Glutamatergic neuron (in vitro differentiated cells): ENCODE data around the gene ARID1B. TPM values are rescaled to one million over a fixed set of nuclear protein-coding genes. Genes with fewer than 3 reads are reported as not detected.

Experiments
- DNase-seq: peaks from one replicate; pipeline ENCODE4 v3.0.0; 2022
- H3K27ac Mint-ChIP-seq: one replicate; pipeline ENCODE4 v1.8.0; 2020; ENCODE audit warnings: mild to moderate bottlenecking, mixed read lengths, inconsistent platforms; ENCODE audit not compliant: unreplicated experiment
- H3K27me3 Mint-ChIP-seq: one replicate; pipeline ENCODE4 v1.8.0; 2020; ENCODE audit warnings: mild to moderate bottlenecking, moderate library complexity, mixed read lengths, inconsistent platforms; ENCODE audit not compliant: unreplicated experiment
- H3K36me3 Mint-ChIP-seq: one replicate; pipeline ENCODE4 v1.8.0; 2020; ENCODE audit warnings: mild to moderate bottlenecking, mixed read lengths, inconsistent platforms; ENCODE audit not compliant: unreplicated experiment
- H3K4me1 Mint-ChIP-seq: one replicate; pipeline ENCODE4 v1.8.0; 2020; ENCODE audit warnings: mild to moderate bottlenecking, low read depth, mixed read lengths, inconsistent platforms; ENCODE audit not compliant: unreplicated experiment
- H3K4me3 Mint-ChIP-seq: one replicate; pipeline ENCODE4 v1.8.0; 2020; ENCODE audit warnings: mild to moderate bottlenecking, mixed read lengths, inconsistent platforms; ENCODE audit not compliant: unreplicated experiment
- H3K9me3 Mint-ChIP-seq: one replicate; pipeline ENCODE4 v1.8.0; 2020; ENCODE audit warnings: mild to moderate bottlenecking, moderate library complexity, mixed read lengths, inconsistent platforms; ENCODE audit not compliant: unreplicated experiment
- total RNA-seq: library from RNA; stranded (reverse); fragmentation: NEBNext Ultra II Directional; extraction: Animal tissue kit (Norgen Biotek cat#: 25700); gene quantifications from one replicate; pipeline ENCODE4 v1.2.1, GENCODE V29; 2021; ENCODE audit not compliant: unreplicated experiment
- TF ChIP-seq, protein P1 (sequence below): fragments of 200-600 bp; sonication (generic); IDR thresholded peaks from one replicate; pipeline ENCODE4 v1.5.0; 2021; ENCODE audit not compliant: partially characterized antibody, unreplicated experiment

The ARID1B gene
- total RNA-seq, 1 donor from 2014 or later = 202 TPM

DNA sequence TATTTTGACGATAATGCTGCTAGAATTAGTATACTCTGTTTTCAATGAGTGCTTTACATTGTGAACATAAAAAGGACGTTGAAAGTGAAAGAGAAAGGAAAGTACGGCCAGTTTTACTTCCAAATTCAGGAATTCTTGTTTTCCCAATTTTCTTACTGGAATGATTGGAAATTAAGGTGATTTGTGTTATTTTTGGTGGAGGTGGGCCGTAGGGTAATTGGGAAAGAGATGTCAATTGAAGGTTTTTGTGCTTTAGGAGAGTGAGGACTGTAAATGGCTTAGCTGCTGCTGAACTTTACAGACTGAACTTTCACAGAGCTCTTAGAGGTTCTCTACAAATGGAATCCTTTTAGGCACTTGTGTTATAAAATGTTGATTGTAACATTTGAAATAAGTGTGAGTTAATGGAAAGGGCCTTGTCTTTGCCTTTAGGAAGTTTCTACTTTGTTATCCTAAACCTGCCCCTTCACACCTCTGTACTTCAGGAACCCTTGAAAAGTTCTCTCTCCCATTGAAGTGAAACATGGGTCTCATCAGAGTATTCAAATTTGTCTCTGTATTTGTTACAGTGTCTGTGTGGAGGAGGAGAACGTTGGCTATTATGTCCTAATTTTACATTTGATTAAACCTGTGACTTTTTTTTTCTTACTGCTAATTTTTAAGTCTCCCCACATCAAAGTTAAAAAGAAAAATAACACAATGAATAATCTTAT lies 256.4 kb downstream of the ARID1B start:
- Mint-ChIP-seq H3K4me1 (peaks cover 8% of the 10 kb centered on the region), H3K27ac (no peak overlapping the region), H3K9me3 (no peaks in the 10 kb centered on the region), H3K4me3 (no peak overlapping the region), H3K36me3 (no peaks in the 10 kb centered on the region), H3K27me3 (no peaks in the 10 kb centered on the region)
- DNase-seq = no peak
- TF ChIP-seq, protein P1, sequence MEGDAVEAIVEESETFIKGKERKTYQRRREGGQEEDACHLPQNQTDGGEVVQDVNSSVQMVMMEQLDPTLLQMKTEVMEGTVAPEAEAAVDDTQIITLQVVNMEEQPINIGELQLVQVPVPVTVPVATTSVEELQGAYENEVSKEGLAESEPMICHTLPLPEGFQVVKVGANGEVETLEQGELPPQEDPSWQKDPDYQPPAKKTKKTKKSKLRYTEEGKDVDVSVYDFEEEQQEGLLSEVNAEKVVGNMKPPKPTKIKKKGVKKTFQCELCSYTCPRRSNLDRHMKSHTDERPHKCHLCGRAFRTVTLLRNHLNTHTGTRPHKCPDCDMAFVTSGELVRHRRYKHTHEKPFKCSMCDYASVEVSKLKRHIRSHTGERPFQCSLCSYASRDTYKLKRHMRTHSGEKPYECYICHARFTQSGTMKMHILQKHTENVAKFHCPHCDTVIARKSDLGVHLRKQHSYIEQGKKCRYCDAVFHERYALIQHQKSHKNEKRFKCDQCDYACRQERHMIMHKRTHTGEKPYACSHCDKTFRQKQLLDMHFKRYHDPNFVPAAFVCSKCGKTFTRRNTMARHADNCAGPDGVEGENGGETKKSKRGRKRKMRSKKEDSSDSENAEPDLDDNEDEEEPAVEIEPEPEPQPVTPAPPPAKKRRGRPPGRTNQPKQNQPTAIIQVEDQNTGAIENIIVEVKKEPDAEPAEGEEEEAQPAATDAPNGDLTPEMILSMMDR = no peak

DNA sequence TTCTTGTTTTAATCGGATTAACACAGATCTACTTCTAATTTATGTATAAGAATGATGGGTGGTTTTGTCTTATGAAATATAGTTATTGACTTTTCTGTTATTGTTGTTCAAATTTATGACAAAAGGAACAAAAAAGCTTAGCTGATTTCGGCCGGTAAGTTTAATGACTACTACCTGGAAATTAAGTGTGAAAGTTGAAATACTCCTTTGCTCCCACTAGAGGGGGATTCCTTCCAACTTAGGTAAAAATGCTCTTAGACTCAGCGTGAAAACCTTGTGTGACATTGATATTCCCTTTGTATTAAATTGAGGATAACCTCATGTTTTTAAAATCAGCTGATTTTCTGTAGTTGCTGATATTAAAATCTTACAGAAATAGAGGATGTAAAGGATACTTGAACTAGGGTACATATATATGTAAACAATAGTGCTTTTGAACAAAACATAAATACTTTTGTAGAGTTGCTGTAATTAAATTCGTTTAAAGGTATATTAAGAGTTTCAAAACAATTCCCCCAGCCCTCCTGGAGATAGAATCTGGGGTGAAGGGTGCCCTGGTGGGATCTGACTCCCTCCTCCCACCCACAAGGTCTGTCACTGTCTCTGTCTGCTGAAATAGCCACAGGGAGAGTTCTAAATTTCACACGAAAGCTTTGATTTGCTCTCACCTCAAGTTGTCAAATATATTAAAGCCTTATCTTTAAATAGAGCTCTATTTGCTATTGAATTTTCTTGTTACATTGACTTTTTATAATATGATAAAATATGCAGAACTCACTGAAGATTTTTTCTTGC lies 257.5 kb downstream of the ARID1B start:
- H3K27me3 Mint-ChIP-seq = no peaks in the 10 kb centered on the region
- TF ChIP-seq, protein P1 = peak; percentile 76
- H3K4me3 Mint-ChIP-seq = no peak overlapping the region
- peaks cover 8% of the 10 kb centered on the region for H3K4me1 Mint-ChIP-seq
- no peak overlapping the region for H3K27ac Mint-ChIP-seq
- DNase-seq = no peak
- no peaks in the 10 kb centered on the region for H3K36me3 Mint-ChIP-seq
- H3K9me3 Mint-ChIP-seq = peaks cover 1% of the 10 kb centered on the region

DNA sequence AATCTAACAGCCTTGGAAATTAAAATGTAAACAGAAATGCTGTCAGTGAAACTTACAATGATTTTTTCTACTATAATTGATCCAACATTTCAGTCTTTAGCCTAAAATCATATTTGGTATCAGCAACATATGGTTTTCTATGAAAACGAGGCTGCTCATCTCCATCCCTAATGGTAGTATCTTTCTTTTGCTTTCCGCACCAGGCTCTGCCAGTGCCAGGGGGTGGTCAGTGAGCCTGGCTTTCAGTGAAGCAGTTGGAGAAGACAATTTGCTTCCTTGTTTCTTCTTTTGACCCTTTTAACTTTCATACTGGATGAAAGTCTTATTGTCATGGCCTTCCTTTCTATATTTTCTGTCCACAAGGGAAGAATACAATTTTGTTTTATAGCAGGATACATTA lies 258.4 kb downstream of the ARID1B start:
- Mint-ChIP-seq H3K4me3 (no peak overlapping the region), H3K4me1 (peaks cover 4% of the 10 kb centered on the region), H3K9me3 (peaks cover 2% of the 10 kb centered on the region), H3K27ac (no peak overlapping the region), H3K36me3 (no peaks in the 10 kb centered on the region), H3K27me3 (no peaks in the 10 kb centered on the region)
- TF ChIP-seq, protein P1 = no peak
- no peak for DNase-seq

DNA sequence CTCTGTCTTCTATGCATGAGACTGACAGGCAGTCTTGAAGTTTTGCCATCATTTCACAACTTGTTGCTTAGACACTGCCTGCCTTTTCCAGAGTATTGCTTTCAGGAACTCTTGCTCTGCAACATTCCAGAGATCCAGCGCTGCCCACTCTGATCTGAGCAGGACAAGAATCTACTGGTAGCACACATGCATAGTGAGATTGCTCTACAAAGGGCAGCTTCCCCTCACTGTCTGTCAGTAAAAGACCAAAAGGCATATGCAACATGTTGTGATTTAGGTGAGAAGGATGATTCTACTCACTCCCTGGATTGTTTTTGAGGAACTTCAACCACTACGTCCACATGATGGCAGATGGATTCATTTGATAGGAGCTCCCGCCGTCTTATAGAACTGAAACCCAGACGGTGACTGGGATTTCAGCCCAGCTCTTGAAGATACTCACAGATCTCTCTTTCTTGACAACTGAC lies 259.1 kb downstream of the ARID1B start:
- Mint-ChIP-seq H3K4me3 (no peak overlapping the region), H3K36me3 (no peaks in the 10 kb centered on the region), H3K27me3 (no peaks in the 10 kb centered on the region), H3K9me3 (peaks cover 2% of the 10 kb centered on the region), H3K27ac (no peak overlapping the region), H3K4me1 (peaks cover 4% of the 10 kb centered on the region)
- DNase-seq = no peak
- TF ChIP-seq, protein P1 = no peak

DNA sequence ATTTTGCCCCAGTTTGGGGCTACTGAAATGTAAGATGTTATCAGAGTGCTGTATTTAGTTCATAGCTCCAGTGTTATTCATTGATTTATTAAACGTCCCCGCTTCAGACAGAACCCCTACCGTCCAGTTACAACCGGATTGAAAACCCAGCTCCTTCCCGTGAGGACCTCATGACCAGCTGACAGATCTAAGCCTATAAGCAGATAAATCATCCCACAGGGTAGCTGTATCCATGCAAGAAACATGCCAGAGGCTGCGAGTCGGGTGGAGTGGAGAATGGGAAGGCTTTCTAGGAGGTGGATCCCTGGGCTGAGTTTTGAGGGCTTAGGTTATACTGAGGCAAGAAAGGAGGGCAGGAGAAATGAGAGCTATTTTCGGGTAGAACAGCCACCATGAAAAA lies 260.0 kb downstream of the ARID1B start:
- no peaks in the 10 kb centered on the region for H3K36me3 Mint-ChIP-seq
- DNase-seq = no peak
- TF ChIP-seq, protein P1 = no peak
- no peak overlapping the region for H3K27ac Mint-ChIP-seq
- H3K9me3 Mint-ChIP-seq = peaks cover 5% of the 10 kb centered on the region
- H3K27me3 Mint-ChIP-seq = peaks cover 3% of the 10 kb centered on the region
- H3K4me1 Mint-ChIP-seq = peaks cover 4% of the 10 kb centered on the region
- no peak overlapping the region for H3K4me3 Mint-ChIP-seq
